HepG2 (cell line): ENCODE results near the gene DSCAML1. TPM values are rescaled to one million over a fixed set of nuclear protein-coding genes. Genes with fewer than 3 reads are reported as not detected.

Experiments used
- ATAC-seq: fragments of 200-7000 bp; cut with Tn5 transposase; 3 replicates; pipeline ENCODE4 v1.9.1; 2020; ENCODE audit warnings: mild to moderate bottlenecking, moderate library complexity
- BruUV-seq: library from RNA; stranded (reverse); fragments of 400-500 nt; replicated peaks from 2 replicates; lab custom pipeline; 2021; lab: Mats Ljungman, UMichigan
- CTCF ChIA-PET: fragments of 300-600 bp; formaldehyde crosslinking; extraction: SDS; loops from one replicate; lab custom pipeline; 2021; ENCODE audit warnings: low total read pairs, inconsistent platforms, low intra/inter-chr PET ratio; lab: Yijun Ruan, JAX
- POLR2A ChIA-PET: fragments of 350-600 bp; sonication (Branson Sonifier 250); formaldehyde crosslinking; loops from one replicate; lab custom pipeline; 2020; ENCODE audit warnings: antibody characterized with exemption, inconsistent platforms; lab: Yijun Ruan, JAX
- DNase-seq: peaks from one replicate; pipeline ENCODE4 v3.0.0-alpha.2; 2015; ENCODE audit warnings: low spot score
- FAIRE-seq: peaks from 3 replicates; lab custom pipeline; 2011; peaks lifted over from hg19 to GRCh38; lab: Jason Lieb, UNC
- H2AFZ ChIP-seq: one replicate; pipeline ENCODE4 v1.6.1; 2011; ENCODE audit warnings: low read length, inconsistent platforms
- H3K27ac ChIP-seq: fragments of 300-600 bp; 3 replicates; pipeline ENCODE4 v1.8.0; 2011; ENCODE audit warnings: mixed run types, mild to moderate bottlenecking, mixed read lengths, low read length, inconsistent platforms; ENCODE audit not compliant: insufficient read depth; ENCODE audit errors: extremely low read length
- H3K27me3 ChIP-seq, 2 experiments: fragments of 200-600 bp in 1 of 2; 2 replicates in 1 of 2; 3 replicates in 1 of 2; pipeline versions ENCODE4 v1.6.0 to v1.8.0; 2011; ENCODE audit warnings: low read length in 2 of 2, mild to moderate bottlenecking in 2 of 2, moderate library complexity in 2 of 2, inconsistent platforms in 1 of 2; ENCODE audit not compliant: insufficient read depth in 2 of 2, control insufficient read depth in 1 of 2
- H3K36me3 ChIP-seq, 2 experiments: fragments of 200-600 bp in 1 of 2; replicated peaks in 1 of 2; 2 replicates in 1 of 2; 3 replicates in 1 of 2; pipeline versions ENCODE4 v1.5.1 to v1.8.0; 2011; ENCODE audit warnings: low read length in 2 of 2, inconsistent platforms in 1 of 2; ENCODE audit not compliant: insufficient read depth in 2 of 2, control insufficient read depth in 1 of 2
- H3K4me1 ChIP-seq: 2 replicates; pipeline ENCODE4 v1.5.1; 2012; ENCODE audit warnings: low read length, inconsistent platforms; ENCODE audit not compliant: insufficient read depth
- H3K4me2 ChIP-seq: 2 replicates; pipeline ENCODE4 v1.6.0; 2011; ENCODE audit warnings: low read depth, low read length, inconsistent platforms
- H3K4me3 ChIP-seq, 3 experiments: fragments of 200-600 bp in 1 of 3; sonication (generic), shearing (Covaris generic) in 1 of 3; replicated peaks in 1 of 3; 2 replicates each; pipeline ENCODE4 v1.5.1; 2011 to 2016; ENCODE audit warnings: low read length in 3 of 3, inconsistent platforms in 2 of 3, low read depth in 2 of 3, mild to moderate bottlenecking in 2 of 3, control low read depth in 1 of 3, mixed read lengths in 1 of 3; ENCODE audit not compliant: insufficient read depth in 1 of 3
- H3K79me2 ChIP-seq: one replicate; pipeline ENCODE4 v1.6.1; 2011; ENCODE audit warnings: low read length, inconsistent platforms; ENCODE audit not compliant: insufficient read depth
- H3K9ac ChIP-seq: 2 replicates; pipeline ENCODE4 v1.6.0; 2011; ENCODE audit warnings: mild to moderate bottlenecking, low read depth, low read length, inconsistent platforms; ENCODE audit not compliant: insufficient read depth
- H3K9me3 ChIP-seq: 2 replicates; pipeline ENCODE4 v1.5.1; 2012; ENCODE audit warnings: mild to moderate bottlenecking, low read length
- H4K20me1 ChIP-seq: 2 replicates; pipeline ENCODE4 v1.6.0; 2011; ENCODE audit warnings: inconsistent platforms, mild to moderate bottlenecking, low read length, moderate library complexity; ENCODE audit not compliant: insufficient read depth
- CAMTA2 ChIP-seq: sonication (generic); formaldehyde crosslinking; IDR thresholded peaks from 2 replicates; pipeline ENCODE4 v1.4.0; 2020; ENCODE audit warnings: mild to moderate bottlenecking, missing genetic modification reagents, borderline replicate concordance
- HMGA1 ChIP-seq: sonication (generic); formaldehyde crosslinking; conservative IDR thresholded peaks from 2 replicates; pipeline ENCODE4 v1.4.0; 2020; ENCODE audit warnings: missing genetic modification reagents
- HOXD1 ChIP-seq: sonication (generic); formaldehyde crosslinking; IDR thresholded peaks from 2 replicates; pipeline ENCODE4 v1.5.0; 2020; ENCODE audit warnings: missing genetic modification reagents
- MTA3 ChIP-seq: sonication (generic); formaldehyde crosslinking; IDR thresholded peaks from 2 replicates; pipeline ENCODE4 v1.4.0; 2020; ENCODE audit warnings: missing genetic modification reagents
- ONECUT2 ChIP-seq: sonication (generic); formaldehyde crosslinking; IDR thresholded peaks from 2 replicates; pipeline ENCODE4 v1.4.0; 2020; ENCODE audit warnings: missing genetic modification reagents
- PCBP2 ChIP-seq: fragments of 200-400 bp; formaldehyde crosslinking; optimal IDR thresholded peaks from 2 replicates; pipeline ENCODE3; 2018; ENCODE audit warnings: low read length, low read depth; ENCODE audit not compliant: poor library complexity, severe bottlenecking
- ZNF20 ChIP-seq: sonication (generic); formaldehyde crosslinking; IDR thresholded peaks from 2 replicates; pipeline ENCODE4 v1.4.0; 2020; ENCODE audit warnings: mild to moderate bottlenecking, moderate library complexity, missing genetic modification reagents
- ZNF724P ChIP-seq: sonication (generic); formaldehyde crosslinking; IDR thresholded peaks from 2 replicates; pipeline ENCODE4 v1.8.0; 2022; ENCODE audit warnings: missing genetic modification reagents, borderline replicate concordance
- ZSCAN12 ChIP-seq: sonication (generic); formaldehyde crosslinking; IDR thresholded peaks from 2 replicates; pipeline ENCODE4 v1.9.0; 2021; ENCODE audit warnings: mild to moderate bottlenecking, missing genetic modification reagents
- WGBS: methylation state at CpG from one replicate; pipeline ENCODE4 v1.1.6; 2017; ENCODE audit warnings: low lambda C conversion rate; 5-methylcytosine and 5-hydroxymethylcytosine counted together
- in situ Hi-C: cut with HindIII; loops from 2 replicates; pipeline ENCODE4 v1.10.0; 2017; ENCODE audit warnings: low pct_unique_long_range_greater_than_20kb; ENCODE audit not compliant: extremely low pct_ligation_motif_present
- intact Hi-C: fragments of 100-400 bp; cut with micrococcal nuclease; formaldehyde crosslinking; loops from one replicate; pipeline ENCODE4 v1.10.0; 2022; ENCODE audit not compliant: unreplicated experiment
- polyA plus RNA-seq, 8 experiments: library from polyadenylated mRNA; depleted of rRNA in 3 of 8; stranded (reverse) in 7 of 8; unstranded in 1 of 8; fragments of >200 nt; fragmentation: Illumina TruSeq in 4 of 8; extraction: Trizol in 4 of 8; gene quantifications; 2 replicates each; pipeline versions ENCODE4 v1.2.1 to v1.2.3, GENCODE V29; 2011 to 2016; ENCODE audit warnings: low read depth in 4 of 8, missing spikeins in 1 of 8, mixed read lengths in 1 of 8; ENCODE audit not compliant: insufficient read depth in 1 of 8
- total RNA-seq, 5 experiments: library from RNA; depleted of rRNA; stranded (reverse); fragments of >200 nt; fragmentation: Illumina TruSeq; extraction: Trizol; gene quantifications; 2 replicates each; pipeline ENCODE4 v1.2.3, GENCODE V29; 2016; ENCODE audit warnings: low read depth in 1 of 5
- TF ChIP-seq, protein P1 (sequence below): IDR thresholded peaks from 2 replicates; pipeline ENCODE4 v1.6.1; 2018; ENCODE audit warnings: missing genetic modification reagents, mild to moderate bottlenecking, missing compliant biosample characterization
- TF ChIP-seq, protein P2 (sequence below): sonication (generic); formaldehyde crosslinking; IDR thresholded peaks from 2 replicates; pipeline ENCODE4 v1.5.0; 2020; ENCODE audit warnings: missing genetic modification reagents

The DSCAML1 gene
- total and polyA plus RNA-seq, 2 of the 13 experiments (the other 11 are each of a cell fraction or from before 2014, with no cell fraction given), result 0.29 to 0.40 TPM

DNA sequence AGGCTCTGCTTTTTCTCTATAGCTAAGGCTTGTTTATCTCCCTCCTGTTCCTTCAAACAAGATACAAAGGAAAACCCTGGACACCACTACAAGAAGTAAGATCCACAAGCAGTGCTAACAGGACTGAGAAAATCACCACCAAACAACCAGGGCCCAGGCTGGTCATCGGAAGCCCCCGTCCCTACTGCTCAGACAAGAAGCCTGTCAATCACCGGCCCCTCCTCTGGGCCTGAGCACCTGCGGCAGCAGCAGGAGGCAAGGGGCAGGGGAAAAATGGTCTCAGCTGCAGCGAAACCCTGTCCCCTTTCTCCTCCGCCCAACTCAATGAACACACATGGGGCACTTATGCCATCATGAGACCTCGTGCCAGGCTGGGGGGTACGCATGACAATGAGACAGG lies 314.1 kb downstream of the DSCAML1 start (continued):
- TF ChIP-seq ZNF724P (no peak), ZNF20 (no peak)
- TF ChIP-seq, all 625 proteins: peak for 1

DNA sequence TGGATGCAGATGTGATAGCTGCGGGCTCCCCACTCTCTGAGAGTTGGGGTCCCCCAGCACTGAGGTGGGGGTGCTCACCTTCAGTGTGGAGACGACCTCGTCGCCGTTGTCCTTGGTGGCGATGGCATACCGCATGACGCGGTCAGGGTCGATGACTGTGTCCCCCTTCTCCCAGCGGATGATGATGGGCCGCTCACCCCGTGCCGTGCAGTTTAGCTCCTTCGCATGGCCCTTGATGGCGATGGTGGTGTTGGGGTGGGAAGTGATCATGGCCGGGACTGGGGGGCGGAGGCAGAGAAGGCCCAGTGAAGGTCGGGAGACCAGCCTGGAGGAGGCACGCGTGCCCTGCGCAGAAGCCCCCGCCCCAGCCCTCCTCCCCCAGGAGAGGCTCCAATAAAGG lies 315.1 kb downstream of the DSCAML1 start:
- intact Hi-C loops, result no loop called here
- no peak overlapping the region for H3K4me3 ChIP-seq
- no peak overlapping the region for H3K9ac ChIP-seq
- WGBS, result 48% methylated on average over 4 of the region's 23 CpGs
- TF ChIP-seq HMGA1 (no peak), ONECUT2 (CRISPR knock-in tag) (no peak), HOXD1 (CRISPR knock-in tag) (no peak), MTA3 (CRISPR knock-in tag) (no peak), CAMTA2 (no peak), PCBP2 (no peak), ZSCAN12 (no peak)
- TF ChIP-seq, protein P1, sequence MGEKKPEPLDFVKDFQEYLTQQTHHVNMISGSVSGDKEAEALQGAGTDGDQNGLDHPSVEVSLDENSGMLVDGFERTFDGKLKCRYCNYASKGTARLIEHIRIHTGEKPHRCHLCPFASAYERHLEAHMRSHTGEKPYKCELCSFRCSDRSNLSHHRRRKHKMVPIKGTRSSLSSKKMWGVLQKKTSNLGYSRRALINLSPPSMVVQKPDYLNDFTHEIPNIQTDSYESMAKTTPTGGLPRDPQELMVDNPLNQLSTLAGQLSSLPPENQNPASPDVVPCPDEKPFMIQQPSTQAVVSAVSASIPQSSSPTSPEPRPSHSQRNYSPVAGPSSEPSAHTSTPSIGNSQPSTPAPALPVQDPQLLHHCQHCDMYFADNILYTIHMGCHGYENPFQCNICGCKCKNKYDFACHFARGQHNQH (CRISPR knock-in tag), result no peak
- TF ChIP-seq, protein P2, sequence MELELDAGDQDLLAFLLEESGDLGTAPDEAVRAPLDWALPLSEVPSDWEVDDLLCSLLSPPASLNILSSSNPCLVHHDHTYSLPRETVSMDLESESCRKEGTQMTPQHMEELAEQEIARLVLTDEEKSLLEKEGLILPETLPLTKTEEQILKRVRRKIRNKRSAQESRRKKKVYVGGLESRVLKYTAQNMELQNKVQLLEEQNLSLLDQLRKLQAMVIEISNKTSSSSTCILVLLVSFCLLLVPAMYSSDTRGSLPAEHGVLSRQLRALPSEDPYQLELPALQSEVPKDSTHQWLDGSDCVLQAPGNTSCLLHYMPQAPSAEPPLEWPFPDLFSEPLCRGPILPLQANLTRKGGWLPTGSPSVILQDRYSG (CRISPR knock-in tag), result no peak
- CTCF ChIA-PET, result no interaction called here
- no peak overlapping the region for H3K4me2 ChIP-seq
- H4K20me1 ChIP-seq, result no peaks in the 10 kb centered on the region
- no peak overlapping the region for H3K27ac ChIP-seq
- H3K79me2 ChIP-seq, result no peaks in the 10 kb centered on the region
- in situ Hi-C loops, result no loop called here
- H3K9me3 ChIP-seq, result no peaks in the 10 kb centered on the region
- DNase-seq (no peak), ATAC-seq (no peak), FAIRE-seq (no peak)
- no peaks in the 10 kb centered on the region for H3K36me3 ChIP-seq
- H2AFZ ChIP-seq, result no peak overlapping the region
- H3K27me3 ChIP-seq, result peaks cover 1 to 13% of the 10 kb centered on the region in 2 experiments; a peak in 4 of 5 replicates
- POLR2A ChIA-PET, result no interaction called here
- no TSS peak for BruUV-seq
- H3K4me1 ChIP-seq, result no peaks in the 10 kb centered on the region
